PC-9 (cell line): ENCODE data around the gene RYR2.

ENCODE experiments used
- EZH2 ChIP-seq: fragments of 200-600 bp; sonication (generic); IDR thresholded peaks from 2 replicates; pipeline ENCODE4 v1.8.0; 2017; ENCODE audit warnings: antibody characterized with exemption, low read depth
- TF ChIP-seq, protein P1 (sequence below): fragments of 200-600 bp; sonication (generic); conservative IDR thresholded peaks from 2 replicates; pipeline ENCODE4 v1.6.1; 2017; ENCODE audit warnings: mixed run types, antibody characterized with exemption, mild to moderate bottlenecking, moderate library complexity

DNA sequence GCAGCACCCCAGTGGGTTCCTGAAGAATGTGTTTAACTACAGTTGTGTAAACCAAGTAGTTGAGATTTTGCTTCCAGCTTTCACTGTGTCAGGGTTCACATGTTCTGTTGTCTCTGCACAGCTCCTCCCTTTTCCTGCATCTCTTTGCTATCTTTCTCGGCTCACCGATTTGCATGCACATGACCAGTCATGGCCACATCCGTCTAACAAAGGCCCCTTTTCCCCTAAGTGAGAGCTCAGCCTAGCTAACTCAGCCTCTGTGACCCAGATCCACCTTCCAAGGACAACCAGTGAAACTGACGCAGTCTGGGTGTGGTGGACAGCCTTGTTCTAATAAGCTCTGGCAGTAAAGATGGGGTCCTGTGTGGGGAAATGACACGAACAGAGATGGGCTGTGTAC is 747.6 kb downstream of the RYR2 start:
- TF ChIP-seq, protein P1, sequence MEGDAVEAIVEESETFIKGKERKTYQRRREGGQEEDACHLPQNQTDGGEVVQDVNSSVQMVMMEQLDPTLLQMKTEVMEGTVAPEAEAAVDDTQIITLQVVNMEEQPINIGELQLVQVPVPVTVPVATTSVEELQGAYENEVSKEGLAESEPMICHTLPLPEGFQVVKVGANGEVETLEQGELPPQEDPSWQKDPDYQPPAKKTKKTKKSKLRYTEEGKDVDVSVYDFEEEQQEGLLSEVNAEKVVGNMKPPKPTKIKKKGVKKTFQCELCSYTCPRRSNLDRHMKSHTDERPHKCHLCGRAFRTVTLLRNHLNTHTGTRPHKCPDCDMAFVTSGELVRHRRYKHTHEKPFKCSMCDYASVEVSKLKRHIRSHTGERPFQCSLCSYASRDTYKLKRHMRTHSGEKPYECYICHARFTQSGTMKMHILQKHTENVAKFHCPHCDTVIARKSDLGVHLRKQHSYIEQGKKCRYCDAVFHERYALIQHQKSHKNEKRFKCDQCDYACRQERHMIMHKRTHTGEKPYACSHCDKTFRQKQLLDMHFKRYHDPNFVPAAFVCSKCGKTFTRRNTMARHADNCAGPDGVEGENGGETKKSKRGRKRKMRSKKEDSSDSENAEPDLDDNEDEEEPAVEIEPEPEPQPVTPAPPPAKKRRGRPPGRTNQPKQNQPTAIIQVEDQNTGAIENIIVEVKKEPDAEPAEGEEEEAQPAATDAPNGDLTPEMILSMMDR, result no peak
- no peak for TF ChIP-seq EZH2
